Amniotic epithelial cell (primary cell): Measurements from ENCODE around the gene B3GALT6.

Source experiments
- DNase-seq: peaks from one replicate; pipeline ENCODE4 v3.0.0-alpha.2; 2010; ENCODE audit warnings: low read depth

The B3GALT6 gene

DNA sequence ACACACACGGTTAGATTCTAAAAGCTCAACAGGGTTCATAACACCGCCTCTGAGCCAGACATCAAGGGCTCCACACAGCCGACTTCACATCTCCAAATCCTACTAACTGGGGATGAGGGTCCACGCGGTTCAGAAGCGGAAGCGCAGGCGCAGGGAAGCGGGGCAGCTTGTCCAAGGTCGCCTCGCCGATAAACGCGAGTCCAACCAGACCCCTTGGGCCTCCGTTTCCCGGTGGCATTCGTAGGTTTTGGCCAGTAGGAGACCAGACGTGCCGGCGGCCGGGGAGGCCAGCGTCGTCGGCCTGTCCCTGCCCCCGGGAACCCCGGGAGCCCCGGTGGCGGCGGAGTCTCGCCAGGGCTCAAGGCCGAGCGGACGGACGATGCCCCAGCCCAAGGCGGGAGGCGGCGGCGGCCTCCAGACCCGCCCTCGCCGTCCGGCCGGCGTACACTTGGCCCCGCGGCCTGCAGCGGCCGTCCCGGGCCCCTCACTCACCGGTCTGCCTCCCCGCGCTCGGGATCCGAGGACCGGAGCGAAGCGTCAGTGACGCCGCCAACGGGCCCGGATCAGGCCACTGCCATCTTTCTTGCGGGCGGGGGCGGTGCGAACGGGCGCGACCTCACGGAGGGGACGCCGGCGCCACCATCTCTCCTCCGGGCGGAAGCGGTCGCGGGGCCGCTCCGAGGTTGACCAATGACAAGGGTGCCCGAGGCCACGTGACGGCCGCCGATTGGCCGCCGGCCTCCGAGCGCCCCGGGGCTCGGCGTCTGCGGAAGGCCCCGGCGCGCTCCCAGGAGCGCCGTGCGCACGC is 433 bp upstream of the B3GALT6 start, which contains the start of gene SDF4:
SDF4 (minus strand) TSS at position 602 of the 808 bp plus-strand sequence. CDS start 3,229 bp downstream, outside the sequence.
- peak; percentile 94 for DNase-seq

DNA sequence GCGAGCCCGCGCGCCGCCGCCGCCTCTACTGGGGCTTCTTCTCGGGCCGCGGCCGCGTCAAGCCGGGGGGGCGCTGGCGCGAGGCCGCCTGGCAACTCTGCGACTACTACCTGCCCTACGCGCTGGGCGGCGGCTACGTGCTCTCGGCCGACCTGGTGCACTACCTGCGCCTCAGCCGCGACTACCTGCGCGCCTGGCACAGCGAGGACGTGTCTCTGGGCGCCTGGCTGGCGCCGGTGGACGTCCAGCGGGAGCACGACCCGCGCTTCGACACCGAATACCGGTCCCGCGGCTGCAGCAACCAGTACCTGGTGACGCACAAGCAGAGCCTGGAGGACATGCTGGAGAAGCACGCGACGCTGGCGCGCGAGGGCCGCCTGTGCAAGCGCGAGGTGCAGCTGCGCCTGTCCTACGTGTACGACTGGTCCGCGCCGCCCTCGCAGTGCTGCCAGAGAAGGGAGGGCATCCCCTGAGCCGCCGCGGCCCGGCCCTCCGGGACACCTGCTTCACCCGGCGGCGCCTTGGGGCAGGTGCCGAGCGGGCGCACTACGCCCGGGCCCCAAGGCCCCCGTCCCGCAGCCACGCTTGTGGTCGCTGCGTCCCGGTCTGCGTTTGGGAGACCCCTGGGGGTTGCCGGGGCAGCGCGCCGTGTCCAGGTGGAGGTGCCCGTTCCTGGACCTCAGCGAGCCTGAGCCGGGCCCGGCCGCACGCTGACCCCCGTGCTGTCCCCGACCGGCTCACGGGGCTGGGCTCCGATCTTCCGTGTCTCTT is 944 bp downstream of the B3GALT6 start:
- no peak for DNase-seq

DNA sequence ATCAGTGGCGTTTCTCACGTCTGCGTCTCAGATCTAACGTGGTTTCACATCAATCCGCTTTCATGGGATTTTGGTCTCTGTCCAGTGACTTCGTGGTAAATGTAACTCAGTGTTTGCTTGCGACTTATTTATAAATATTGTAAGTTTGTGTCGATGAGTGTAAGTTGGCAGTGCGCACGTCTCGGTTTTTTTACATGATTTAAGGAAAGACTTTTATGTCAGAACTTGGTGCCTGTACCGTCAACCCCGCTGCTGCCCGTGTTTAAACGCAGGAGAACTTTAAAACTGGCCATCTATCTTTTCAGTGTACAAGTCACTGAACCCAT is 1.5 kb downstream of the B3GALT6 start:
- no peak for DNase-seq

DNA sequence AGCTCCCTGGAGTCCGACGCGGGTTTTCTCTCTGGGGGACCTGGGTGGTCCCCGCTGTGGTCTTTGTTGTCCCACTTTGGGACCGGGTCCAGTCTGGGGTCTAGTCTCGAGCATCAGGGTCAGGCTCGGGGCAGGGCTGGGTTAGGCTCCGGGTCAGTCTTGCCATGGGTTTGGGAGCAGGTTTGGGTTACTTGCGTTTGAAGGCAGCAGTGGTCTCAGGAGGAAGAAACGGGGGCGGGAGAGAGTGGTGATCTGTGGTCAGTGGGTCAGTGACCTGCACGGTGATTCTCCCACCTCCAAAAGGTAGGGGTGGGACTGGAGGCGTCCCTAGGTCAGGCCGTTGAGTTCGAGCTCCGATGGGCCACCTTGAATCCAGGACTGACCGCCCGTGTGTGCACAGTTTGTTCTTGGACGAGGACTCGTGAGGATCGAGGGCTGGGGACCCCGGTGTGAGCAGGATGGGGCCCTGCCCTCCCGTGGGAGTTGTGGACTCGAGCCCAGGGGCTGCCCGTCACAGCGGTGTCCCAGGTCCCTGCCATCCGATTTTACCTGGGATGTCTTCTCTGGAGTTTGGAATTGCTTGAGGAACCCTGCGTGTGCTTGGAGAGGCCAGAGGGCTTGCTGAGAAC is 2.3 kb downstream of the B3GALT6 start:
- no peak for DNase-seq

DNA sequence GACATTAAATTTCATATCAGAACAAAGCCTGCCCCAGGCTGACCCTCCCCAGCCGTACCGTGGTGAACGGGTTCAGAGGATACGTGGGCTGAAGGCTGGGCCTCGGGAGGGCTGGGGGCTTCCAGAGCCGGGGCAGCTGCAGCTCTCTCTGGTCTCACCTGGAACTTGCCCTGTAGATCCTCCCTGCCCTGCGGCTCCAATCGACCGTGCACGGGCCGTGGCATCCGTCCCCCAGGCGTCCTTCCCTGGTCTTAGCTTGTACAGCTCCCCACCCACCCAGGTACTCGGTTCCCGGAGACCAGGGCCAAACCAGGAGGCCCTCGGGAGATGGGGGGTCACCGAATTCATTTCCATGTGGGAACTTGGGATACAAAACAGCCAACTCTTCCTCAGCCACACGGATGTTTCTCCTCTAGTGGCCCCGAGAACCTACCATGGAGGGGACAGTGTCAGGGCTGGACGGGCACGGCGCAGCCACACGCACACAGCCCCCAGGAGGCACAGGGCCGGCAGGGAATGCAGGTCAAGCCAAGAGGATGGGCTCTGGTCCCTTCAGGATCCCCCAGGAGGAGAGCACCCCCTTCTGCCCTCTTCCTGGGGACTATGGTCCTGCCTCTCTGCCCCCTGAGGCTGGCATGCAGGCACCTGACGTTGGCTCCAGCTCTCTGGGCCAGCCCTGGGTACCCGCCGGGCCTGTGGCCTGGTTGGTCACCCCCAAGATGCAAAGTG is 3.1 kb downstream of the B3GALT6 start:
- DNase-seq, result no peak

DNA sequence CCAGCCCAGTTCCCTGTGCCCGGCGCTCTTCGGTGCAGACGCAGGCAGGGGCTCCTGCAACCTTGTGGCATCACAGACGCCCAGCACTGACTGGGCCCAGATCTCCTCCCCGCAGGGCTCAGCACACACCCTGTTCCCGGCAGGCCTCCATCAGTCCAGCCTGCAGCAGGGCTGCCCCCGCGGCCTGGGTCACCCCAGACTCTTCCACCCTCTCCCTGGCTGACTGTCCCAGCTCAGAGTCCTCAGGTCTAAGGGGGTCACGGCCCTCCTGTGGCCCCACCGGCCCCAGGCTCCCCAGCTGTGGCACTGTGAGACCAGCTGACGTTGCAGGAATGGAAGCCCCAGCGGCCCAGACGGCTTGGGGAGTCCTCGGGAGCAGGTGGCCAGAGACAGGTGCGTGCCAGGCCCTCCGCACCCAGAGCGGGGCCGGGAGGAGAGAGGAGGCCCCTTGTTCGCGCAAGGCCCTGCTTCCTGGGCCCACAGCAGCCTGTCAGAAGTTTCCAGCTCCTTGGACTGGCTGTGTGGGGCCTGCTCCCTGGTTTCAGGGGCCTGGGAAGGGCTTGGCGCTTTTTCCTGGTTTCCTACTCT is 4.2 kb downstream of the B3GALT6 start:
- DNase-seq, result no peak

DNA sequence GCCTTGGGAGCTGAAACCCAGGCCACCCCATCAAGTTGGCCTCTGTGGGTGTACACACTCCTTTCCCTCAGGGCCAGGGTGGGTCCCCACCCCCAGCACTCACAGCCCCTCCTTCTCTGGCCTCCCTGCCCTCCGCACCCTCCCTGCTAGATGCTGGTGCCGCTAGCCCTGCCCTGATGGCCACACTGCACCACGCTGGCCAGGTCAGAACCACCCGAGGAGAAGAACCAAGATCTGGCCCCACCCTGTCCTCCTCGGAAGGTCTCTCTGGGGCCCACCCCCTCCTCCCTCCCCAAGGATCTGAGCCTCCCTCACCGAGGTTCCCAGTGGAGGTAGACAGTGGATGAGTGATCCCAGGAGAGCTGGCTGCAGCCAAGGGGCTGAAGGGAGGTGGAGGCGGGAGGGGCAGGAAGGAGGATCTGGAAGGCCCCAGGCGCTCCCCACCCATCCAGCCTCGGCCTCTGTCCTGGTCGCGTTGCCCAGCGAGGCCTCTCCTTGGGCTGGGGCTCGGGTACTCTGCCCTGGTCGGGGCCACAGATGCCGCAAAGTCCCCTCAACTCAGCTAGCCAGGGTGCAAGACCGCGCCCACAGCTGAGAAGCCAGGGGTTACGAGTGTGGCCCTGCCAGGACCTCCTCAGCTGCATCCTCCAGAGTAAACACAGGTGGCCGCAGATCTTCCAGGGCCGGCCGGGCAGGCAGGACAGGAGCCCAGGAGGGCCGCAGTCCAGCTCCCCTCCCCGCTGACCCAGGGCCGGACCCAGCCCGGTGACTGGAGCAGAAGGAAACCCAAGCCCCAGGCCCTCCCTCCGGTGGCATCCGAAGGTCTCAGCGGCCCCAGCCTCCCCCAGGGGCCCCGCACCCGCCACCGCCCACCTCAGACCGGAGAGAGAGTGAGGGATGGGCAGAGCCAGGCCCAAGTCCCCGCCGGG is 5.2 kb downstream of the B3GALT6 start:
- DNase-seq, result no peak

DNA sequence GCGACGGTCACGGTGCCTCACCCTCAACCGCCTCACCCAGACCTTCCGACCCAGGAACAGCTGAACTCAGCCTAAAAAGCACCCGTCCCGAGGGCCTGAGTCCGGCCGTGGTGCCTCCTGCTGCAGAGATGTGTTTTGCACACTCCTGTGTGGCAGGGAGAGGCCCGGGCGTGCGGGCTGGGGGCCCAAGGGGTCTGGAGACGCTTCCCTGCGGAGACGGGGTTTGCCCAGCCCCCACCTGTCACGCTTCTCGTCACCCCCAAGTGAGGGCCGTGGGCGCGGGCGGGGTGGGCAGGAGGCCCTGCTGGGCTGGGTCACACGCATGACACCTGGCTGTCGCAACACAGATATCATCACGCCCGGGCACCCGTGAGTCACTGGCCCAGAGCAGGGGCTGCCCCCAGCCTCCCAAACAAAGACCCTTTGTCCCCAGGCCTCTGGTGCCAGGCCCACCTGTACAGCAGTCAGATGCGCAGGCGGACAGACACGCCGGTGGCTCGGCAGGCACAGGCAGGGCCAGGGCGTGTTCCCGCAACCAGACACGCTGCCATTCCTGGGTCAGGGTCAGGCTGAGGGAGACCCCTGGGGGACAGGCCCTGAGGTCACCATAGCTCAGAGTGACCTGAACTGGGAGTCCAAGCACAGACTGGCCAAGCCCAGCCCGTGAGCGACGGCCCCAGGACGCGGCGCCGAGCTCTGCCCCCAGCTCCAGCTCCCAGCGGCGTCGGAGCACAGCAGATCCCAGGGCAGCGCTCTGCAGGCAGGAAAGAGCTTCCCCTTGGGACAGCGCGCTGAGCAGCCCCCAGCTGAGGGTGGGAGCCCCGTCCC is 6.1 kb downstream of the B3GALT6 start:
- no peak for DNase-seq

DNA sequence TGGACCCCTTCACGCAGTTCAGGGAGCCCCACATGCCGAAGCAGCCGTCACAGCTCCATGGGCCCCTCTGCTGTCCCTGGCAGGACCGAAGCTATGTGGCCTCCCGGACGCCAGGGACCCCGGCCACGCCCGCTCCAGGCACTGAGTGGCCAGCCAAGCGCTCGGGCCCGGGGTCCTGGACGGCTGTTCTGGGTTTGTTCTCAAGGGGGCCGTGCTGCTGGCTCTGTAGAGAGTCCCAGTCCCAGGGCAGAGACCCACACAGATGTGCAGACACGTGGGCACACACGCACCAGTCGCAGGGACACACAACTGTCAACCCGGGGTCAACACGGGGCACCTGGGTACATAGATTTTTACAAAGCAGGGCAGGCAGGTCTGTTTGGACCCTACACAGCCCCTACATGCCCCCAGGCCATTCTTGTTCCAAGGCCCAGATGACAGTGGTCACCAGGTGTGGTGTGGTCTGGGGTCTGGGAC is 6.7 kb downstream of the B3GALT6 start:
- no peak for DNase-seq

DNA sequence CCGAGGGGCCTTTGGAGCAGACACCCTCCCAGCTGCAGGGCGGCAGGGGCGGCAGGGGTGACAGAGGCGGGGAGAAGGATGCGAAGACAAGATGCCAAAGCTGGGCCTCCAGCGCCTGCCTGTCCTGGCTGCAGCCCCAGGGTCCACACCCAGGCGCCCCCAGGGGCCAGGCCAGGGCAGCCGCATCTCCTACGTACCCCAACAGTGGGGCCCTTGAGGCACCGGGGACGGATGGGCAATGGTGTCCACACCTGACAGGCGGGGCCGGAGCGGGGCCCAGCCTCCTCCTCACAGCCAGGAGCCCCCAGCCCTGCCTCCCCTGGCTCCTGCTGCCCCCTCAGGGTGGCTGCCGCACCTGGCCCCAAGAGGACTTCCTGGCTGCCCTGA is 7.2 kb downstream of the B3GALT6 start:
- no peak for DNase-seq

DNA sequence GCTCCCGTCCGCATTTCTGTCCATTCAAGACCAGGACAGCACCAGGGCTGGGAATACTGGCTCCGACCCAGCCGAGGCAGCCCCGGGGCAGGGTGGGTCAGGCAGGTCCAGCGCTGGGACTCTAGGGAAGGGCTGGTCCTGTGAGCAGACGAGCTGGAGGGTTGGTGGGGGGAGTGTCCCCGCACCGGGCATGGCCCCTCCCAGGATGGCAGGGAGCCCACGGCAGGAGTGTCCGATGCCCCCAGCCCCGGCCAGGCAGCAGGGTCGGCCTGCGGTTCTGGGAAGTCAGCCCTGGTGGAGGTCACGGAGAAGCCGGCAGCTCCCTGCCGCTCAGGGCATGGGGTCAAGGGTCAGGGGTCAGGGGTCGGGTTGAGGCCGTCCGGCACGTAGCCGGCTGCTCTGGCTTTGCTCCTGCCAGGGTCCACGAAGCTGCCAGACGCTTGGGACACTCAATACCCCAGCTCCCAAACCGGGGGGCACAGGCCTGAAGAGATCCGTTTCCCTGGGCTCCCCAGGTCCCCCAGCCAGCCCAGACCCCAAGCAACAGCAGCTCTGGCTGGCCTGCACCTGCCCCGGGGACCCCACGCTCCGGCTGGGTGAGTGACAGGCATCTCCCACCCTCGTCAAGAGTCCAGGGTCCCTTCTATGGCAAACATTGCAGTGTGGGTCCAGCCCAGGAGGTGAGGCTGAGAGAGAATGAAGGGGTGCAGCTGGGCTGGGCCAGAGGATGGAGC is 7.7 kb downstream of the B3GALT6 start:
- no peak for DNase-seq

DNA sequence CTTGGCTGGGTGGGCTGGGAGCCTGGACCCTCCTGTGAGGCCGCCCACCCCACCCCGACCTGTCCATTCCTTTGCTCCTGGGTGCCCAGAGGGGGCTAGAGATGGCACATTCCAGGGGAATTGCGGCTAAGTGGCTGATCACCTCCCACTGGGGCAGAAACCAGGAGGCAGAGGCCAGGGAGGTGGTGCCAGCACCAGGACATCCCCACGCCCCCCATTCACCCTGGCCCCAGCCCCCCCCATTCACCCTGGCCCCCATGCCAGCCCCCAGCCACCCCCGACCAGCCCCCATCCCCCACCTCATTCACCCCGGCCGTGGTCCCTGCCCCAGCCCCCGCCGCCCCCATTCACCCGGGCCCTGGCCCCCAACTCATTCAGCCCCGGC is 8.3 kb downstream of the B3GALT6 start:
- no peak for DNase-seq

DNA sequence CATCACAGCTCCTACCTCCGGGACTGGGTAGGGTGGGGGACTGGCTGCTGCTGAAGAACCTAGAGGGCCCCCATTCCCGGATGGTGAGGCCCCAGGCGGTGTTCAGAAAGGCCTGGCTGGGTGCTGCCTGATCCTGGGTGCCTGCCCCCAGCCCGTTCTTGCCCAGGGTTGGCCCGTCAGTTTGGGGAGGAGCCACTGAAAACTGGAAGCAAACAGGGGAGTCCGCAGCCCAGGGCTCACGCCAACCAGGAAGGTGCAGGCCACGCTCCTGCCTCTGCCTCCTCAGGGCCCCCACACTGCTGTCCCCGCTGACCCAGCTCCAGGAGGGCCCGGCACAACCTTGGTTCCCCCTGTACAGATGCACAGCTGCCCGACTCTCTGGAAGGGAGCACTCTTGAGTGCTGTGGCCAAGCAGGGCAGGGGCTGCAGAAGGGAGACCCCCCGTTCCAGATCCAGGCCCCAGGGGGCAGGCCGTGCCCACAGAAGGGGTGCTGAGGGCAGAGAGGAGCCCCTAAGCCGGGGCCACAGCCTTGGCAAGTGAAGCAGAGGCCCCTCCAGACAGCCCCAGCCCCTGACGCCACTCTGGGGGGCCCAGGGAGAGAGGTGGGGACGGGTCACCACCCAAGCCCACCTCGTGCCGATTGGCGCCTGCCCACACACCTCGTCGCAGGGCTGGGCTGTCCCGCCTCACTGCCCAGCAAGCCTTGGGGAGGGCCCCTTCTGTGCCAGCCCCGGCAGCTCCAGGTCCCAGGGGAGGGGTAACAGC is 9.0 kb downstream of the B3GALT6 start:
- peak; percentile 21 for DNase-seq

DNA sequence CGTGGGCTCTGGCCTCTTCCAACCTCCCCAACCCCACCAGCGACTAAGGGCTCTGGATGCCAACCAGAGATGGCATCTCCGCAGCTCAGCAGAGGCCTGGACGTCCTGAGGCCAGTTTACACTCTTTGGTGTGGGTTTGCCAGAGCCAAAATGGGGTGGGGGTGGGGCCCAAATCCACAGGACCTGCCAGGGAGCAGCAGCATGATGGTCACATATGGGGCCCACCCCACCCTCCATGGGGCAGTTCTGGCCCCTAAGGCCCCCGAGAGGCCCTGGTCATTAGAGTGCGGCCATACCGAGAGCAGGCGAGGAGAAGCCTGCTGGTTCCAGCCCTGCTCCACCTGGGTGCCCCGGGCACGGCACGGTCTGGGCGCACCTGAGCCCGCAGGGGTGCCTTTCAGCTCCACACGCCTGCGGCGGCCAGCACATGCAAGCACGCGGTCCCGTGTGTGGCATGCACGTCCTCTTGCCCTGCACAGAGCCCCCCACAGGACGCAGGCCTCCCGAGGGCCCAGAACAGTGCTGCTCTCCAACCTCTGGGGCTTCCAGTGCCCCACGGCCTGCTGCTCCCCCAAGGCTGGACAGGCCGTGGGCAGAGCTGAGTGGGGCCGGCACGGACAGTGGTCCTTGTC is 9.7 kb downstream of the B3GALT6 start:
- DNase-seq, result no peak

DNA sequence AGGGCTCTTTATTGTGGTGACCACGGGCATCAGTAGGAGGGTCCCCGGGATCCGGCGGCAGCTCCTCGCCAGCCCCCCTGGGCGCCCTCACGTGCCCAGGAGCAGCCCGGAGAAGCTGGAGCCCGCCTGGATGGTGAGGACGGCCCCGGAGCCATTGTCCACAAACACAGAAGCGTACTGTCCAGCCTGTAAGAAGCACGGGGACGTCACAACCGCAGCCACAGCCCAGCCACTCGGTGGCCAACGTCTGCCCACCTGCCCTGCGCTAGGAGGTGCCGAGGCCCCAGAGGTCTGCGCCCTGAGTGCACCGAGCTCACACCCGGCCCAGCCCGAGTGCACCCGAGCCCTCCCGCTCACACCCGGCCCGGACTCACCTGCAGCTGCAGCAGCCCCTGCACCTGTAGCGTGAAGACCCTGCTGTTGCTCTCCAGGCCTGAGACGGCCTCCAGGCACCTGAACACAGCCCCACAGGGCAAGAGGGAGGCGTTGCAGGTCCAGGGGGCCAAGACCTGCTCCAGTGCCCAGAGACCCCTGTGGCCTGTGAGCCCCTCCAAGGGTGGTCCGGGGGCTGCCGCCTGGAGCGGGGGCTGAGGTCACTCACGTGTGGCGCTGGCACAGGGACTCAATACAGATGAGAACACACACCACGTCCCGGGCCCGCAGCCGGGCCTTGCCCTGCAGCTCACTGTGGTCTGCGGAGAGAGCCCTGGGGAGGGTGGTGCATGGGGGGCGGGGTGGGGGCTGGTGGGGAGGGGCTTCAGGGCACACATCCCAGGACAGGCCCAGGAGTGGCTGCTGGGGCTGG is 10.6 kb downstream of the B3GALT6 start:
- no peak for DNase-seq

DNA sequence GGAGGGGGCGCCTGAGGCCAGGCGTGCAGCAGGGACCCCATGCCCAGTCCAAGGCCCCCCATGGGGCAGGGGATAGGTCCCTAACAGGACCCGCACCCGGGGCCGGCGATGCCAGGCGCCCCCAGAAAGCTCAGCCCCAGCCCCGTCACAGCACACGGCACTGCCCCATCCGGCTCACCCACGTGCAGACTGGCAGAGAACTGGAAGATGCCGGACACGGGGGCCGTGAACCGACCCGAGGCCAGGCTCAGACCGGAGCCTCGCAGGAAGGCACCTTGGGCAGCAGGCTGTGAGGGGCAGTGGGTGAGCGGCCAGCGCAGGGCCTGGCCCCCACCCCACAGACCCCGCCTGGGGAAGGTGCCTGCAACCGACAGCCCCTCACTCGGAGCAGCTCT is 11.2 kb downstream of the B3GALT6 start:
- DNase-seq, result no peak

DNA sequence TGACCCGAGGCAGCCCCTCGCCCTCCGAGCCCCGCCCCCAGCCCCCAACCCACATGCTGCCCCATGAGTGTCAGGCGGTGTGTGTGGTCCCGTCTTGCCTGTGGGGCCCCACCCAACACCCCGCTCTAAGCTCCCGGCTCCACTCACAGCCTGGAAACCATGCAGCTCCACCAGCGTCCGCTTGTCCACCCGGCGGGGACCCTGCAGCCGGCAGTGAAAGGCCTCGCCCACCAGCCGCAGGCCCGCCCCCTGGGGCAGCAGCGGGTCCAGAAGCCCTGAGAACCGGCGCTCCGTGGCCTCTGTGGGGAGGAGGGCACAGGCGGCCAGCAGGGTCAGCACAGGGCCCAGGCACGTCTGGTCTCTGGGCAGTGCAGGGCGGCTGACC is 11.8 kb downstream of the B3GALT6 start:
- DNase-seq, result no peak
